ENCODE results near the gene RNF220. TPM values are rescaled to one million over a fixed set of nuclear protein-coding genes. Genes with fewer than 3 reads are reported as not detected.

Gene RNF220
- polyA plus RNA-seq, 1 donor: 58.9 TPM

DNA sequence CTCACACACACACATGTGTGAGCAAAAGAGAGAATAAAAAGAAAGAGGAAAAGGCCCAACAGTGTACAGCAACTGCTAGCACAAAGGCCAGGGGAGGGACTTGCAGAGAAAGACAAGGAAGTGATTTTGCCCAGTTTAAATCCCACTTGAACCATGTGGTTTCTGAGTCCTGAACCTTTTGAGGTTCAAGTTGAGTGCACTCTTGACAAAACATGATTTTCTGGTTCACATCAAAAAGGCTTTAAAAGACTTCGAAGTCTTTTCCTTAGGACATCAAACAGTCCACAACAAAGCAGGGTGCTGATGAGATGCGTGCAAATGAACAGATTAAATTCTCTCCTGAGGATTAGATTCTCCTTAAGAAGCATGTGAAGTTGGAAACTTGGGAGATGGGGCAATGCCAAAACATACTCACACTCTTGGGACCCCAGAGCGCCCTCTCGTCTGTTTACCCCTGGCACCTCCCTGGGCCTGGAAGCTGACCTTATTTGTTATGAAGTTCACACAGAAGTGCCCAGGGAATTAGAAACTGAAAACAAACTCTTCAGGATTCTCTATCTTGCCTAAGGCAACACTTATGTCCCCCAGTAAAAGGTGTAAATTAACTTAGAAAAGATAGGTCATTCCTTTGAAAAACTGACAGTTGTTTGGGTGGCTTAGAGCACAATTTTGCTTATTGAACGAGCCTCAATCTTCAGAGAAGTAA is 31.5 kb downstream of the RNF220 start:
- no peak for DNase-seq (ENCODE audit: low read depth)

- no peak for DNase-seq (ENCODE audit: low read depth)
Measured at GRCh38 chr1:44437107-44437716, 32.2 kb downstream of the RNF220 start.

DNA sequence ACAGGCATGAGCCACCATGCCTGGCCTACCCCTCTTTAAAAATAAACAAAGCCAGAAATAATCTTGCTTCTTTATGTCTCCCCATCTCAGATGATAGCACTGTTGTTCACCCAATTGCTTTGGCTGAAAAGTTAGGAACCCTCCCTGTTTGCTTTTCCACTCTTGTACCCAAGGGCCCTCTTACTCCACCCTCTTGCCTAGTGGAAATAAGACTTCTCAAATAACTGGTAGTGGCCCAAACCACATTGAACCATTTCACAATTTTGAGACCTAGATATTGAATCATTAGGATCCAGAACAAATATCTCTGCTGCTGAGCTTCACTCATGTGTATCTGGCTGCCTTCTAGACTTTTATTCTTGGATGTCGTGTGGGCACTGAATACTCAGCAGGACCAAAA is 37.7 kb downstream of the RNF220 start:
- no peak for DNase-seq (ENCODE audit: low read depth)

GRCh38 chr1:44447051-44447810 is 42.2 kb downstream of the RNF220 start:
- no peak for DNase-seq (ENCODE audit: low read depth)

DNA sequence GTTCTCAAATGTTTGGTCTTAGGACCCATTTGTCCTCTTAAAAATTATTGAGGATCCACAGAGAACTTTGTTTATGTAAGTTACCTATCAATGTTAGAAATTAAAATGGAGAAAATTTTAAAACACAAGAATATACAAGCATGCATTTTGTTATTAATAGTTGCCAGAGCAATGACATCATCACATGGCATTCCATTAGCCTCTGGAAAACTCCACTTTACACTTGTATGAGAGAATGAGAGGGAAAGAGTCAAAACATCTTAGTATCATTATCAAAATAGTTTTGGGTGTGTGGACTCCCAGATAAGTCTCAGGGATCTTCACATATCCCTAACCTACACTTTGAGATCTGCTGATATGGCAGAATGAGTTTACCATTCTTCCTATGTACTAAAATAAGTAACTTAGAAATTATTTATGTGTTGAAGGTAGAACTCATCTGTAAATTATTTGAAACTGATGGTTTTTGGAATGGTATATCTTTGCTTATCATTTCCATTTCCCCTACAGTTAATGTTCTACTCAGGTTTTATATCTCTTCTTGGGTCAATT is 48.8 kb downstream of the RNF220 start:
- no peak for DNase-seq (ENCODE audit: low read depth)

DNA sequence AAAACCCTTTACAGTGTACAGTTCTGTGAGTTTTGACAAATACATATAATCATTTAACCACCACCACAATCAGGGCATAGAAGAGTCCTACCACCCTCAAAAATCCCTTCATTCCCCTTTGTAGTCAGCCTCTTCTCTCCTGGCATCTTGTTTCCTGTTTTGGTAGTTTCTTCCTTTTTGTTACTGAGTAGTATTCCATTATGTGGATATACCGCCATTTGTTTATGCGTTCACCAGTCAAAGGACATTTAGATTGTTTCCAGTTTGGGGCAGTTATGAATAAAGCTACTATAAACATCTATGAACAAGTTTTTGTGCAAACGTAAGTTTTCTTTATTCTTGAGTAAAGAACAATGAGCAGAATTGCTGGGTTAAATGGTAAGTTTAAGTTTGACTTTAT is 49.6 kb downstream of the RNF220 start:
- DNase-seq (ENCODE audit: low read depth): no peak

DNA sequence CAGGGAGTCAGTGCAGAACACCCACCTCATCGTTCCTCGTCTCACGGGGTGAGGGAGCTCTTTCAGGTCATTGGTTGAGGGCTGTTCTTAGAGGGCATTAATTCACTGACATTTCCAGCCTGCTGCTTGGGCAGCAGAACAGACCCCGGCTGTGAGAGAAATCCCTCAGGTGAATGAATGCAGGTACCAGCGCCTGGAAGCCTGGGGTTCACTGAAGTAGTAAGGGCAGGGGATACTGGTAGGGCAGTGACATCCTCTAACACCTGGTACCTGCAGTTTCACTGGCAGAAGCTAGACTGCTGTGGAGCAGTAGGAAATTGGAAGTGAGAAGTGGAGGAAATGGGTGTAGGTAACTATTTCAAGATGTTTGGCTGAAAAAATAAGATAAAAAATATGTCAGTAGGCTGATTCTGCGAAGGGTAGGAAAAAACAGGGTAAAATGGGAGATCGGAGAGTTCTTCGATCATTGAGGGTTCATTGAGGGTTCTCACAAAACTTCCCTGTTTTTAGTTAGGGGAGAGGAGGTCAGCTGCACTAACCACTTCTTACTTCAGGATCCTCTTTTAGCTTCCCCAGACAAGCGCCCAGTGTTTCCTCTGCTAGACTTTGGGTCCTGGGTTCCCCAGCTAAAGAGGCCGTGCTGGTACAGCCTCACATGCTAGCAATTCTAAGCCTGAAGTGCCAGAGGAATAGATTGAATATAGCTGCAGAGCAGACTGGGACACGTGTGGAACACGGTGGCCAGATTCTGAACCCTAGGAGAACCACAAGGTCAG is 55.2 kb downstream of the RNF220 start:
- no peak for DNase-seq (ENCODE audit: low read depth)

DNA sequence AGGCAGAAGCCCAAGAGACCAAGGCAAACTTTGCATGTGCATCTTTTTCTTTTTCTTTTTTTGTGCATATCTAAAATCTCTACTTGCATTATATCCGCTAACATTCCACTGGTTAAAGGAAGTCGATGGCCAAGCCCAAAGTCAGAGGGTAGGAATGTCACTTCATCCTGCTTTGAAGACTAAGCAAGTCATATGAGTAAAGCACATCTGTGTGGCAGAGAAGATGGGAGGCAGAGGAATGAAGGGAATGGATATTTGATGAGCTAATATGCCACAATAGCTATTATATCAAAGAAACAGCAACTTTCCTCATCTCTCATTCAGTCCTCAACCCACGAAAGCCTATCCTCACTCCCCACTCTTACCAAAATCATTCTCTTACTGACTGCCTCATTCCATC is 59.3 kb downstream of the RNF220 start:
- no peak for DNase-seq (ENCODE audit: low read depth)

GRCh38 chr1:44467566-44467965 is 62.5 kb downstream of the RNF220 start:
- peak; percentile 6 for DNase-seq (ENCODE audit: low read depth)

- DNase-seq (ENCODE audit: low read depth): no peak
Measured at GRCh38 chr1:44471911-44472453, 66.9 kb downstream of the RNF220 start.

DNA sequence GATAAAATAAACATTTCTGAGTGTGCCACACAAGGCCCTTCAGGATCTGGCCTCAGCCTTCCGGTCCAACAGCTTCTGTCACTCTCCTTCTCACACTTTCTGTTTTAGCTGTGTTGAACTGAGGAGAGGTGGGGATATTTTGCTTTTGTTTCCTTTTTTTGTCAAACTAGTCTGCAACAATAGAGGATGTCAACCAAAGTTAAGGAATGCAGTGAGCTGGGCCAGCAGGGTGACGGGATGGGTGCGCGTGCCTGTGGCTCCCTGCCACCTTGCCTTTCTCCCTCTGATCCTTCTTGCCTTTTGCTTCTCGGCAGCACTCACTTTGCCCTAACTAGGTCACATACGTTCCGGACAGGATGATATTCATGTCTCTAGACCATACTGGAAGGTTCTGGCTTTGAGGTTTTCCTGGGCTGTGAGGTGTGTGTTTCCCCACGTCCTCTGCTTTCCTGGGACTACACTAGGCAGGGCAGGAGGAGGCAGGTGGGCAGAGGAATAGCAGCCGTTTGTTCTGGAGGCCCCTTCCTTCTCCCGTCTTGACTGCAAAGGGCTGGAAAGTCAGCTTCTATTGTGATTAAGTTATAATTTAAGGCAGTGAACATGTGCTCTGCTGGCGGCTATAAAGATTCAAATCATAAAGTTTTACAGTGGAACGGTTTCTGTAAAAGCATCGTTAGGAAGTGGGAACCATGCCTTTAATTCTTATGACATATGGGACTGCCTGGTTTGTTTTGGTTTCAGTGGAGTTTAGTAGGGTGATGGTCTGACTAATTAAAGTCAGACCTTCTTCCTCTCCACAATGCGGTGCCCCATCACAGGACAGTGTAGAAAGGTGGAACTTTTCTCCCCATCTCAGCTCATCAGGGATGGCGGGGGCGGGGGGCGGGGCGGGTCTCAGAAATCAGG is 67.8 kb downstream of the RNF220 start:
- no peak for DNase-seq (ENCODE audit: low read depth)

DNA sequence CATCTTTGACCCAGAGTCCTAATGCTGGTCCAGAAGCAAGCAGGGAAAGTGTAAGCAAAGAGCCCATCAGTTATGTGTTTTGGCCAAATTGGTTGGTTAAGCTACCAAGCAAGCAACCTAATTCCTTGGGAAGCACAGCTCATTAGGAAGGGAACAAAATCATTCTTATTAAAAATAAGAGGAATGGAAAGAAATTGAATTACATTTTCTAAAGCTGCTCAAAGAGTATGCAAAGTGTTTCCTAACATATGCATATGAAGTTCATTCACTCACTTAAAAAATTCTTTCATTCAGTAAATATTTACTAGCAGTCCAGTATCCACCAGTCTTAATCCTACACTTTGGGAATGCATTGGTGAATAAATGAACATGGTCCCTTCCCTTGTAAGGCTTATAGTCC is 71.8 kb downstream of the RNF220 start:
- no peak for DNase-seq (ENCODE audit: low read depth)

DNA sequence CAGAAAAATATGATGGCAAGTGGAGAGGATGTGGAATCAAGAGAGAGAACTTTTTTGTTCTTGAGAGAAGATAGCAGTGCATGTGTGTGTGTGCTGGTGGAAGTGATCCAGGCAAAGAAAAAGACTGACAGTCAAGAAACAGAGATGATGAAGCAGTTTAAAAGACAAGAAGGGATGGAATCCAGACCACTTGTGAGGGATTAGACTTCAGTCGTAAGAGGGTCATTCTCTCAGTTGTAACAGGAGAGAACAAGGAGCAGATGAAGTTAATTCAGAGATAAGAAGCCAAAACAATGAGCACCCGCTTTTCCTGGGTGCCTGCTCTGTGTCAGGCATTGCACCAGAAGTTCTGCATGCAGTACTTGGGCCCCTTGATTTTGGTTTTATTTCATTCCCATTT is 76.6 kb downstream of the RNF220 start:
- DNase-seq (ENCODE audit: low read depth): no peak

DNA sequence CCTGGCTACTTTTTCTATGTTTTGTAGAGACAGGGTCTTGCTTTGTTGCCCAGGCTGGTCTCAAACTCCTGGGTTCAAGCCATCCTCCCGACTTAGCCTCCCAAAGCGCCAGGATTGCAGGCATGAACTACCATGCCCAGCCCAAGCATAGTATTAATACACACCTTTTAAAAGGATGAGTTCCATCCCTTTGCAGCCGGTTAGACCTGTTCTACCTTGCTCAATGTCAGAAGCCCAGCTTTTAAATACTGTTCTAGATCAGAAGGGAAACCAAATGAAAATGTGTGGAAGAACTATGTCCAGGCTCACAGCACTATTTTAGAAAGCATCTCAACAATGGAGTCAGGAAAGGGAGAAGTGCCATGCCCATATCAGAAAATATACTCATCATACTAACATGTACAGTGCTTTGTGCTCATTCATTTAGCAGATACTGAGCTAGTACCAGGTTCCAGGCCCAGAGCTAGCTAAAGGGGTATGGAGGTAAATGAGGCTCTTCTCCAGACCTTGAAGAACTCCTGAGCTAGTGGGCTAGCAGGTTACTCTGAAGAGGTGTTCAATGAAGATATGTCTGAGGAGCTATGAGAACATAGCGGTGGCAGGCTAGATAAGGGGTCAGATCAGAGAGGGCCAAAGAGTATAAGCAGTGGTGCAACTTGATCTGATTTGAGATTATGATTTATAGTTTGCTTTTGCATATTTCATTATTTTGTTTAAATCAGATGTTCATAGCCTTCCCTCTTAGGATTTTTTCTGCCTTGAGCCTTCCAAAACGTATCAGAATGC is 78.2 kb downstream of the RNF220 start:
- DNase-seq (ENCODE audit: low read depth): no peak

DNA sequence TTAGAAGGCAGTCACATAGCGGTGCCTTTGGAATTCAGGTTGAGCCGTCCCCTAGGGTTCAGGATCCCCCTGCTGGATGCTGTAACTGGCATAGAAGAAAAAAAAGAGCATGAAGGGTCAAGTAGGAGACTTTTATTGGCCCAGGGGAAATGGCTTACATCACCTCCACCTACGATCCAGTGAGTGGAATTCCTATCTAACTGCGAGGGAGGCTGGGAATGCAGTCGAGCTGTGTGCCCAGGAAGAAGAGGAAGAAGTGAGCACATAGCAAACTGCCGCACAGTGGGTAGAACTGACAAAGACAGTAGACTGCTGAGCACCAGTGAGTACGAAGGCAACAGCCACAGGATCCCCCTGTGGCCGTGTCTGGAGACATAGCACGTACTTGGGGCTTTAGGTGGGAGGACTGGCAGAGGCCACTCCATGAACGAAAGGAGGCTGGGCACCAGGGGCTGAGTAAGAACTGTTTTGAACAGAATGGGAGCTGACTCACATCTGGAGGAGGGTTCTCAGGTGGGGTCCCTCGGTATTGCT is 79.2 kb downstream of the RNF220 start:
- DNase-seq (ENCODE audit: low read depth): no peak

- peak; percentile 44 for DNase-seq (ENCODE audit: low read depth)
Measured at GRCh38 chr1:44485229-44485933, 80.3 kb downstream of the RNF220 start.

- no peak for DNase-seq (ENCODE audit: low read depth)
Measured at GRCh38 chr1:44485934-44486460, 80.9 kb downstream of the RNF220 start.

DNA sequence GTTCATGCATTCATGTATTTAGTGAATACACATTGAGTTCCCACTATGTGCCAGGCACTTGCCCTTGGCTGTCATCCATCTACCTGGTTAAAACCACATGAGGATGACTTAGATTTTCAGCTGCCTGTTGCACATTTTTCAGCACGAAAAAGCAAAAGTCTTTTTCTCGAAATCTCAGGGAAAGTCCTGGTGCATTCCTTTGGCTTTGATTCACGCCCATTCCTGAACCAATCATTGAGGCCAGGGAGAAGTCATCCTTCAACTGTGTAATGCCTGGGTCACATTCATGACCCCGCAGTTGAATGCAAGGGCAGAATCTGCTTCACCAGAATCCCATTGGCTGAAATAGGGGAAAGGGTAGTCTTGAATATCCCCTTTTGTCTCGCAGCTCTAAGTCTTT is 84.4 kb downstream of the RNF220 start:
- DNase-seq (ENCODE audit: low read depth): no peak
